GM18868 (cell line): ENCODE measurements around the gene CRTAP.
"Not testable (repeated sequence)": the region's sequence is repeated elsewhere in the genome, so short reads cannot be mapped to it uniquely, and the experiment has no call there.

Source experiments
- ATAC-seq: cut with Tn5 transposase; IDR thresholded peaks from one replicate; pipeline ENCODE4 v1.9.1; 2021; ENCODE audit warnings: mild to moderate bottlenecking, moderate library complexity; ENCODE audit not compliant: unreplicated experiment

Gene CRTAP

DNA sequence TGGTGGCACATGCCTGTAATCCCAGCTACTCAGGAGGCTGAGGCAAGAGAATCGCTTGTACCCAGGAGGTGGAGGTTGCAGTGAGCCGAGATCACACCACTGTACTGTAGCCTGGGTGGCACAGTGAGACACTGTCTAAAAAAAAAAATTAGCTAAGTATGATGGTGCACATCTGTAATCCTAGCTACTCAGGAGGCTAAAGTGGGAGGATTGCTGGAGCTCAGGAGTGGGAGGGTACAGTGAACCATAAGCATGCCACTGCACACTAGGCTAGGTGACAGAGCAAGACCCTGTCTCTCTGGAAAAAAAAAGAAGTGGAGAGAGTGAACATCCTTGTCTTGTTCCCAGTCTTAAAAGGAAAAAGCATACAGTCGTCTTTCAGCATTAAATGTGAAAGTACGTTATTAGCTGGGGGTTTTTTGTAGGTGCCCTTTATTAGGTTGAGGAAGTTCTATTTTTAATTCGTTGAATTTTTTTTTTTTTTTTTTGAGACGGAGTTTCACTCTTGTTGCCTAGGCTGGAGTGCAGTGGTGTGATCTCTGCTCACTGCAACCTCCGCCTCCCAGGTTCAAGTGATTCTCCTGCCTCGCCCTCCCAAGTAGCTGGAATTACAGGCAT, 25.3 kb downstream of the CRTAP start:
- peak; percentile 72 for ATAC-seq

- no peak for ATAC-seq
Measured at GRCh38 chr3:33139996-33140395, 26.2 kb downstream of the CRTAP start.

- ATAC-seq = no peak
Measured at GRCh38 chr3:33141006-33141405, 27.2 kb downstream of the CRTAP start.

DNA sequence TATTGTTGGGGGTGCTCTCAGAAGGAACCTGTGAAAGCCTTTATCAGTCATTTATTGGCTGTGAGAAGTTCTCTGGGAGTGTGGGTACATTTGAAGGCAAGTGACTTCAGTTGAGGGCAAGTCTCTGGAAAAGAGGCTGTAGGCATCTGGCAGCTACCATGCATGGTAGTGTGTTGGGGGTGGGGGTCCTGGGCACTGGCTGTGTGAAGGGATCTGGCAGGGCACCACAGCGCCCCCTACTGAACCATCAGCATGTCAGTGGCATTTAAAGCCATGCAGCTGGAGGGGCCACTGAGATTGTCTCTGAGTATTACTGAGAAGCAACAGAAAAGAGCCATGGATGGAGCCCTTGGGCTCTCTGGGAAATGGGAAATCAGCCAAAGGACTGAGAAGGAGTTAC, 30.6 kb downstream of the CRTAP start:
- peak; percentile 59 for ATAC-seq

DNA sequence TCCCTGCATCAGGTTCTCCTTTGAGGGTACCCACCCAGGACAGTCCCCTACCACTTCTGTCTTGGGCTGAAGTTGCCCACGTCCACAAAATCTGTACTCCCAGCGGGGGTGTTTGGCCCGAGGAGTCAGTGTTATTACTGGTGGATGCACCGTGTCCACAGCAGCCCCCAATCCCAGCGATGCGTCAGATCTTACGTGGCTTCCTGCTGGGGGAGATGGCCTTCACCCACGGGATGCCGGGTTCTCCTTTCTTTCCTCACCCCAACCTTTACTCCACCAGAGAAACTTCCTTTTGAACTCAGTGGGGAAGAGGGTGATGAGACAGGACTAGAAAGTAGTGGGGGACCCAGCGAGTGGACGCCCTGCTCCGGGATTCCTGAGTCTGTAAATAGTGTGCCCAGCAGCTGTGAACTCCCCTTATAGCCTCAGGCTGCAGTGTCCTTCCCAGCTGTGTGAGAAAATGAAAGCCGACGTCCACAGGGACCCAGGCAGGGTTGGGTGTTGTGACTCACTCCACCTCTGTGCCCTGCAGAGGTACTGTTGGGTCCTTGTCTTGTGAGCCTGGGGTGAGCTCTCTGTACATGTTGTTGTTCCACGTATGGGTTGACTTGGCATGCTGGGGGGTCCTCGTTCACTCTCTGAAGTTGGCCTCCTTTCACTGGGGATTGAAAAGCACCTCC, 31.5 kb downstream of the CRTAP start:
- no peak for ATAC-seq

GRCh38 chr3:33145901-33146580, 32.2 kb downstream of the CRTAP start:
- ATAC-seq = no peak

GRCh38 chr3:33146791-33147445, 33.1 kb downstream of the CRTAP start:
- ATAC-seq = no peak

- ATAC-seq = no peak
Measured at GRCh38 chr3:33149342-33149741, 35.5 kb downstream of the CRTAP start.

DNA sequence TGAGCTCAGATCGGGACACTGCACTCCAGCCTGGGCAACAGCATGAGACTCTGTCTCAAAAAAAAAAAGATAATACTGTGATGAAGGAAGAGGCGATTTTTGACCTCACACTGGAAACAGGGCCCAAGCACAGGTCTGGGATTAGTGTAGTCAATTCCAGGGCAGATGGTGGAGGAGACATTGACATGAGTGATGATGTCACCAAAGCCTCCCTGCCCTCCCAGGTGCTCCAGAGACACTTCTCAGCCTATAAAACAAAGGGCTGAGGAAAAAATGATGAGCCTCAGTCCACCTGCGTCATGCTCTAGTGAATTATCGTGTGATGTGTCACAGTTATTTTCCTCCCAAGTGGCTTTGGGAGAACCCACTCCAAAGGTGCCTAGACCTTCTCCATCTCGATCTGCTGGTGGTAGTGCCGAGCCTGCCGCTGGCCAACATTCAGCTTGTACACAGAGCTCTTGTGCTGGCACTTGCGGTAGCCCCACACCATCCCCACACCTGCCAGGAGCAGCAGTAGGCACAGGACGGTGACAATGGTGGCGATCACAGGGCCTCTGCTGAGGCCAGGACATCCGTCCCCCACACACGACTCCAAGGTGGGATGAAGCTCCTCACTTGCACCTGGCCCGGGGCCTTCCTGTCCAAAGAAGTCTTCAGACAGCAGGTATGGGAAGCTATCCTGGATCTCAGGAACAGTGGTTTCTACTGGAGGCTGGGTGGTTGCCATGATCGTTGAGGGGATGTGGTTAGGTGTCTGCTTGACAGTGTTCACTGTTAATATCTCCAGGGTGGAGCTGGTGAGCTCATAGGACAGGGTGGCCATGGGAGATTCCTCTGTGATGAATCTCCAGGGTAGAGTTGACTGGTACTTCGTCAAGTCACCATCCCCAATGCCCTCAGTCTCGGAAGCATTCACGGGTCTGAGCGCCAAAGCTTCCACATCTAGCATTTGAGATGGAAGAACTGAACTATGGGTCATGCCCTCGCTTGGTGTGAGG, 38.8 kb downstream of the CRTAP start:
- ATAC-seq = no peak

DNA sequence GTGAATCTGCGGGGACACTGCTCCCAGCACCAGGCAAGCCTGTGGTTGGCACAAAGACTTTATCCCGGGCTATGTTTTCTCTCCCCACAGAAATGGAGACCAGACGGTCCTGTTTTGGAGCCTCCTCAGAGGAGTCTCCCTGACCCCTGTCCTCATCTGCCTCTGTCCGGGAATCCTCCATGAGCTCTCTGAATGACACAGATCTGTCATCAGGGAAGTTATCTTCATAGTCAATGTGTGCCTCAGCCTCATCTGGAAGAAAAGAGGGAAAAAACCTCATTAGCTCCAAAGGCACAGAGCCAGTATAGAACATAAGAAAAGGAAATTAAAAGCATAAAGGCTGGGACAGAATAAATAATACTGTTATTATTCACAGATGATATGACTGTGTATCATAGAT, 40.0 kb downstream of the CRTAP start:
- no peak for ATAC-seq

DNA sequence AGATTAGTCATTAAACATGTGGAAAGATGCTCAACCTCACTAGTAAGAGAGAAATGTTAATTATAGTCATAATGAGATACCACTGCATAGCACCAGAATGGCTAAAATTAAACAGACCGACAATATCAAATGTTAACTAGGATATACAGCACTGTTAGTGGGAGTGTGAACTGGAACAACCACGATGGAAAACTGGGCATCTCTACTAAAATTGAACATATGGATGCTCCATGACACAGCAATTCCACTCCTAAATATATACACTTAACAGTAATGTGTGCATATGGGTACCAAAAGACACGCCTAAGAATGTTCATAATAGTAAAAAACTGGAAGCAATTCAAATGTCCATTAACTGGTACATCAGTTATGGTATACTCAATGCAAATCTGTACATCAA, 41.5 kb downstream of the CRTAP start:
- ATAC-seq = no peak

GRCh38 chr3:33159234-33159633, 45.4 kb downstream of the CRTAP start:
- ATAC-seq = no peak

- no peak for ATAC-seq
Measured at GRCh38 chr3:33159981-33160380, 46.2 kb downstream of the CRTAP start.

GRCh38 chr3:33162621-33163020, 48.8 kb downstream of the CRTAP start:
- ATAC-seq = not testable (repeated sequence)

- no peak for ATAC-seq
Measured at GRCh38 chr3:33165372-33165771, 51.6 kb downstream of the CRTAP start.

- no peak for ATAC-seq
Measured at GRCh38 chr3:33166095-33166494, 52.3 kb downstream of the CRTAP start.

- ATAC-seq = no peak
Measured at GRCh38 chr3:33167284-33167683, 53.5 kb downstream of the CRTAP start.

DNA sequence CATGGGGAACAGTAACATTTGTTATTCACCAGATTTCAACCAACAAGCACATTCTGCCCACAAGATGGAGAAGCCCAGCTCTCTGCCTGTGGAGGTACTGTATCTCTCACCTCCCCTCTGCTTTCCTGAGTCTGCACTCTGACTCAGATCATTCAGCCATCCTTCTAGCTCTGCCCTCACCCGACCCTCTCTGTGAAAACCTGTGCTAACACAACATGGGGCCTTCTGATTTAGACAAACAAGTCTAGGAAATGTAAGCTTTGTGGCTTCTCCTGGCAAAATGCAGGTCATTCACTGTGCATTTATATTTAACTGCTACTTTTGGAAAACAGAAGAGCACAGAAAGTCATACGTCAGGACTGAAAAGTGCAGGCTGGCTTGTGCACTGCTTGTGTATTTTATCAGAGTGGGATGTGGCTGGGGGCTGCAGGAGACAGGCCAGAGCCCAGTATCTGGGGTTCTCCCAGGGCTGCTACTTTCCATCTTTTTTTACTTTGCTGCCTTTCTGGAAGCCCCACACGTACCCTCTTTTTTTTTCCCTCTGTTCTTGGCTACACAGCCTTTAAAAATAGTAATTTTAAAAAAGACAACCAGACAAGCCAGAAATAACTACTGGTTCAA, 54.0 kb downstream of the CRTAP start:
- ATAC-seq = no peak

- ATAC-seq = no peak
Measured at GRCh38 chr3:33170531-33170930, 56.7 kb downstream of the CRTAP start.

GRCh38 chr3:33171580-33171979, 57.8 kb downstream of the CRTAP start:
- ATAC-seq = no peak
